B cell (primary cell): ENCODE results near the gene U2AF2.

Experiments used
- EZH2 ChIP-seq: IDR thresholded peaks from 2 replicates; pipeline ENCODE4 v1.6.1; 2012; ENCODE audit warnings: borderline replicate concordance, low read depth, mild to moderate bottlenecking, moderate library complexity, low read length; ENCODE audit not compliant: insufficient read depth, poor library complexity, severe bottlenecking
- TF ChIP-seq, protein P1 (sequence below): fragments of 200-600 bp; IDR thresholded peaks from one replicate; pipeline ENCODE4 v1.8.0; 2022; ENCODE audit warnings: antibody characterized with exemption, mild to moderate bottlenecking

GRCh38 chr19:55667511-55667910, 12.7 kb downstream of the U2AF2 start:
- TF ChIP-seq, protein P1, sequence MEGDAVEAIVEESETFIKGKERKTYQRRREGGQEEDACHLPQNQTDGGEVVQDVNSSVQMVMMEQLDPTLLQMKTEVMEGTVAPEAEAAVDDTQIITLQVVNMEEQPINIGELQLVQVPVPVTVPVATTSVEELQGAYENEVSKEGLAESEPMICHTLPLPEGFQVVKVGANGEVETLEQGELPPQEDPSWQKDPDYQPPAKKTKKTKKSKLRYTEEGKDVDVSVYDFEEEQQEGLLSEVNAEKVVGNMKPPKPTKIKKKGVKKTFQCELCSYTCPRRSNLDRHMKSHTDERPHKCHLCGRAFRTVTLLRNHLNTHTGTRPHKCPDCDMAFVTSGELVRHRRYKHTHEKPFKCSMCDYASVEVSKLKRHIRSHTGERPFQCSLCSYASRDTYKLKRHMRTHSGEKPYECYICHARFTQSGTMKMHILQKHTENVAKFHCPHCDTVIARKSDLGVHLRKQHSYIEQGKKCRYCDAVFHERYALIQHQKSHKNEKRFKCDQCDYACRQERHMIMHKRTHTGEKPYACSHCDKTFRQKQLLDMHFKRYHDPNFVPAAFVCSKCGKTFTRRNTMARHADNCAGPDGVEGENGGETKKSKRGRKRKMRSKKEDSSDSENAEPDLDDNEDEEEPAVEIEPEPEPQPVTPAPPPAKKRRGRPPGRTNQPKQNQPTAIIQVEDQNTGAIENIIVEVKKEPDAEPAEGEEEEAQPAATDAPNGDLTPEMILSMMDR, result no peak
- no peak for TF ChIP-seq EZH2
